CD4-positive, alpha-beta T cell treated with Interleukin-6 for 4 hours (primary cell): ENCODE data around the gene AP3S2.

Experiments
- DNase-seq: peaks from one replicate; pipeline ENCODE4 v3.0.0-alpha.2; 2020; ENCODE audit warnings: mixed read lengths

Gene AP3S2

GRCh38 chr15:89830639-89831038 lies 63.2 kb downstream of the AP3S2 start:
- no peak for DNase-seq

- no peak for DNase-seq
Measured at GRCh38 chr15:89829616-89830440, 64.0 kb downstream of the AP3S2 start.

GRCh38 chr15:89829161-89829560 lies 64.6 kb downstream of the AP3S2 start:
- no peak for DNase-seq

GRCh38 chr15:89828281-89829145 lies 65.3 kb downstream of the AP3S2 start:
- DNase-seq, result no peak

- no peak for DNase-seq
Measured at GRCh38 chr15:89827829-89828228, 66.0 kb downstream of the AP3S2 start.

GRCh38 chr15:89826671-89827655 lies 66.8 kb downstream of the AP3S2 start:
- DNase-seq, result no peak

- no peak for DNase-seq
Measured at GRCh38 chr15:89825271-89825940, 68.4 kb downstream of the AP3S2 start.

GRCh38 chr15:89824607-89824867 lies 69.3 kb downstream of the AP3S2 start:
- DNase-seq, result no peak

- DNase-seq, result no peak
Measured at GRCh38 chr15:89823836-89824606, 69.8 kb downstream of the AP3S2 start.

- no peak for DNase-seq
Measured at GRCh38 chr15:89822951-89823711, 70.7 kb downstream of the AP3S2 start.

- DNase-seq, result no peak
Measured at GRCh38 chr15:89822611-89822950, 71.2 kb downstream of the AP3S2 start.

GRCh38 chr15:89822026-89822425 lies 71.8 kb downstream of the AP3S2 start:
- no peak for DNase-seq

GRCh38 chr15:89820666-89821611 lies 72.9 kb downstream of the AP3S2 start:
- DNase-seq, result no peak

GRCh38 chr15:89818287-89818686 lies 75.5 kb downstream of the AP3S2 start:
- no peak for DNase-seq

GRCh38 chr15:89817701-89818280 lies 76.0 kb downstream of the AP3S2 start:
- DNase-seq, result no peak

GRCh38 chr15:89815769-89816168 lies 78.0 kb downstream of the AP3S2 start:
- DNase-seq, result no peak

- DNase-seq, result no peak
Measured at GRCh38 chr15:89814112-89814742, 79.6 kb downstream of the AP3S2 start.

- DNase-seq, result no peak
Measured at GRCh38 chr15:89813381-89814111, 80.2 kb downstream of the AP3S2 start.
